Lung (tissue), 12 donors: ENCODE measurements around the gene EDNRB. TPM values are rescaled to one million over a fixed set of nuclear protein-coding genes. Genes with fewer than 3 reads are reported as not detected.

Source experiments
- ATAC-seq: fragments of 200-7000 bp; cut with Tn5 transposase; one replicate; pipeline ENCODE4 v1.9.1; 2020; ENCODE audit warnings: moderate number of reproducible peaks; ENCODE audit not compliant: insufficient read depth, low FRiP score
- DNase-seq, 3 donors: peaks; one replicate each; pipeline ENCODE4 v3.0.0-alpha.2; 2013 to 2017
- H3K27ac ChIP-seq, 2 donors: one replicate each; pipeline ENCODE4 v1.5.1; 2013; ENCODE audit warnings: mild to moderate bottlenecking in 2 of 2, moderate library complexity in 2 of 2, control low read depth in 1 of 2, inconsistent platforms in 1 of 2, low read depth in 1 of 2, low read length in 1 of 2
- H3K27me3 ChIP-seq, 3 donors: one replicate each; pipeline ENCODE4 v1.5.1; 2013; ENCODE audit warnings: low read length in 2 of 3; ENCODE audit not compliant: control insufficient read depth in 3 of 3, insufficient read depth in 3 of 3
- H3K36me3 ChIP-seq, 4 donors: one replicate each; pipeline ENCODE4 v1.5.1; 2013; ENCODE audit warnings: low read length in 4 of 4, mild to moderate bottlenecking in 1 of 4, moderate library complexity in 1 of 4; ENCODE audit not compliant: control insufficient read depth in 4 of 4, insufficient read depth in 4 of 4
- H3K4me1 ChIP-seq, 5 donors: one replicate each; pipeline ENCODE4 v1.5.1; 2013; ENCODE audit warnings: low read length in 5 of 5, mild to moderate bottlenecking in 2 of 5, moderate library complexity in 1 of 5; ENCODE audit not compliant: control insufficient read depth in 5 of 5, insufficient read depth in 5 of 5
- H3K4me3 ChIP-seq: one replicate; pipeline ENCODE4 v1.5.1; 2013; ENCODE audit warnings: mild to moderate bottlenecking, control low read depth, moderate library complexity
- H3K9ac ChIP-seq, 2 donors: one replicate each; pipeline ENCODE4 v1.5.1; 2013; ENCODE audit warnings: low read length in 2 of 2, control low read depth in 1 of 2; ENCODE audit not compliant: insufficient read depth in 1 of 2
- H3K9me3 ChIP-seq, 4 donors: one replicate each; pipeline ENCODE4 v1.5.1; 2013; ENCODE audit warnings: low read length in 3 of 4, mild to moderate bottlenecking in 1 of 4, moderate library complexity in 1 of 4; ENCODE audit not compliant: control insufficient read depth in 4 of 4, insufficient read depth in 3 of 4
- WGBS, 2 donors: extraction: QIAGEN DNeasy Blood & Tissue Kit; methylation state at CpG; one replicate each; pipeline ENCODE4 v1.1.7; 2013; 5-methylcytosine and 5-hydroxymethylcytosine counted together
- polyA plus RNA-seq, 2 donors: library from polyadenylated mRNA; stranded (reverse); fragments of 200-250 nt; gene quantifications; one replicate each; pipeline ENCODE4 v1.2.1, GENCODE V29; 2013
- total RNA-seq, 2 donors: library from RNA; depleted of rRNA in 1 of 2; stranded (reverse); fragments of >200 nt in 1 of 2; gene quantifications; one replicate each; pipeline ENCODE4 v1.2.1, GENCODE V29; 2014 to 2021
- TF ChIP-seq, protein P1 (sequence below): IDR thresholded peaks from 2 replicates; pipeline ENCODE4 v1.5.1; 2012; ENCODE audit warnings: mild to moderate bottlenecking; ENCODE audit errors: control extremely low read depth, extremely low read depth
- donor health status: control.
- donor health status: control.
- donor health status: Bipolar disorder and iron deficiency.
- donor health status: healthy.
- donor health status: DM: yes; HTN: yes; CAD: no.

EDNRB gene
- total and polyA plus RNA-seq, 4 donors, result 23.2 to 155 (median 53.4) TPM

GRCh38 chr13:77902319-77902963 is 16.2 kb downstream of the EDNRB start:
- ATAC-seq, result no peak
- H3K9me3 ChIP-seq, result peaks cover 0 to 10% (median under 1%) of the 10 kb centered on the region in 4 donors

GRCh38 chr13:77898097-77898496 is 20.5 kb downstream of the EDNRB start:
- H3K9ac ChIP-seq, result no peak overlapping the region
- DNase-seq, result peak; percentile 17 to 72 (median 53)
- WGBS, 2 donors, result 38 to 65% methylated on average over 4 of the region's 4 CpGs
- ATAC-seq, result no peak
- peaks cover 0 to 29% (median 3%) of the 10 kb centered on the region in 5 donors for H3K4me1 ChIP-seq
- TF ChIP-seq, protein P1, sequence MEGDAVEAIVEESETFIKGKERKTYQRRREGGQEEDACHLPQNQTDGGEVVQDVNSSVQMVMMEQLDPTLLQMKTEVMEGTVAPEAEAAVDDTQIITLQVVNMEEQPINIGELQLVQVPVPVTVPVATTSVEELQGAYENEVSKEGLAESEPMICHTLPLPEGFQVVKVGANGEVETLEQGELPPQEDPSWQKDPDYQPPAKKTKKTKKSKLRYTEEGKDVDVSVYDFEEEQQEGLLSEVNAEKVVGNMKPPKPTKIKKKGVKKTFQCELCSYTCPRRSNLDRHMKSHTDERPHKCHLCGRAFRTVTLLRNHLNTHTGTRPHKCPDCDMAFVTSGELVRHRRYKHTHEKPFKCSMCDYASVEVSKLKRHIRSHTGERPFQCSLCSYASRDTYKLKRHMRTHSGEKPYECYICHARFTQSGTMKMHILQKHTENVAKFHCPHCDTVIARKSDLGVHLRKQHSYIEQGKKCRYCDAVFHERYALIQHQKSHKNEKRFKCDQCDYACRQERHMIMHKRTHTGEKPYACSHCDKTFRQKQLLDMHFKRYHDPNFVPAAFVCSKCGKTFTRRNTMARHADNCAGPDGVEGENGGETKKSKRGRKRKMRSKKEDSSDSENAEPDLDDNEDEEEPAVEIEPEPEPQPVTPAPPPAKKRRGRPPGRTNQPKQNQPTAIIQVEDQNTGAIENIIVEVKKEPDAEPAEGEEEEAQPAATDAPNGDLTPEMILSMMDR, result no peak
- peak overlapping the region in 1 of 2 donors; percentile 9 for H3K27ac ChIP-seq
- H3K4me3 ChIP-seq, result no peak overlapping the region
- peaks cover 0 to 26% (median 18%) of the 10 kb centered on the region in 4 donors for H3K36me3 ChIP-seq
- peaks cover 0 to 2% (median under 1%) of the 10 kb centered on the region in 4 donors for H3K9me3 ChIP-seq
- H3K27me3 ChIP-seq, result no peaks in the 10 kb centered on the region

More at GRCh38 chr13:77902319-77902963, 16.2 kb downstream of the EDNRB start:
- Histone ChIP-seq H3K27me3 (no peaks in the 10 kb centered on the region), H3K4me3 (no peak overlapping the region), H3K9ac (no peak overlapping the region), H3K27ac (no peak overlapping the region), H3K4me1 (peaks cover 0 to 11% (median 0%) of the 10 kb centered on the region in 5 donors), H3K36me3 (peaks cover 2 to 30% (median 23%) of the 10 kb centered on the region in 4 donors)
- 96% methylated on average over 4 of the region's 4 CpGs for WGBS, 2 donors
- TF ChIP-seq, protein P1, result no peak
- DNase-seq, result no peak

DNA sequence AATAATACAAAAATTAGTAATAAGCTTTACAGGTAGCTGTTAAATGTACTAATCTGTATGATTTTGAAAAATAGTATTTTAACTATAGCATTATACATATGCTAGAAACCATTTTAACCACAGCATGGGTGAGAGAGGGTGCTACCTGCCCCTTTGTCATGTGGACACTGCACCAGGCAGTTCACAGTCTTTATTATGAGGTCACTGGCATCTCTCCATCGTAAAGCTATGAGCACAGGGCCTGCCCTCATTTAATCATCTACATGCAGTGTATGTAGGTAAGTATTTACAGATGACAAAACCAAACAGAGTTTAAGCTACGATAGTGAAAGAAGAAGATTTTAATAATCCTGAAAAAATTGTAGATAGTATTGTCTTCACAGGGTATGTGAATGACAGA is 21.7 kb downstream of the EDNRB start:
- ATAC-seq, result no peak
- peak in 1 of 3 donors; percentile 15 for DNase-seq
- peak overlapping the region in 1 of 2 donors; percentile 38 for H3K9ac ChIP-seq
- H3K4me3 ChIP-seq, result no peak overlapping the region
- WGBS, 2 donors, result 51 to 70% methylated on average over 2 of the region's 2 CpGs
- TF ChIP-seq, protein P1, result no peak
- no peaks in the 10 kb centered on the region for H3K9me3 ChIP-seq
- H3K27me3 ChIP-seq, result no peaks in the 10 kb centered on the region
- peak overlapping the region; percentile 42 to 61 for H3K27ac ChIP-seq
- peaks cover 0 to 15% (median 10%) of the 10 kb centered on the region in 4 donors for H3K36me3 ChIP-seq
- peaks cover 0 to 29% (median 3%) of the 10 kb centered on the region in 5 donors for H3K4me1 ChIP-seq
